GM23248 (cell line): ENCODE measurements around the gene STXBP6. TPM values are rescaled to one million over a fixed set of nuclear protein-coding genes. Genes with fewer than 3 reads are reported as not detected.

Source experiments
- DNase-seq: peaks from one replicate; pipeline ENCODE4 v3.0.0-alpha.2; 2015
- H2AFZ ChIP-seq: fragments of 200-600 bp; sonication (generic); 2 replicates; pipeline ENCODE4 v1.6.1; 2016; ENCODE audit warnings: antibody characterized with exemption
- H3F3A ChIP-seq: fragments of 200-600 bp; sonication (generic); 2 replicates; pipeline ENCODE4 v1.6.1; 2016; ENCODE audit warnings: mild to moderate bottlenecking, antibody characterized with exemption, mixed run types; ENCODE audit not compliant: insufficient read depth
- H3K27ac ChIP-seq: fragments of 200-600 bp; sonication (generic); 2 replicates; pipeline ENCODE4 v1.5.1; 2016; ENCODE audit warnings: mild to moderate bottlenecking
- H3K27me3 ChIP-seq: fragments of 200-600 bp; sonication (generic); replicated peaks from 2 replicates; pipeline ENCODE4 v1.6.1; 2016; ENCODE audit warnings: mild to moderate bottlenecking; ENCODE audit not compliant: insufficient read depth
- H3K36me3 ChIP-seq: fragments of 200-600 bp; sonication (generic); 2 replicates; pipeline ENCODE4 v1.6.1; 2016; ENCODE audit warnings: low read depth, mild to moderate bottlenecking
- H3K4me1 ChIP-seq: fragments of 200-600 bp; sonication (generic); 2 replicates; pipeline ENCODE4 v1.6.1; 2016; ENCODE audit warnings: mild to moderate bottlenecking; ENCODE audit not compliant: insufficient read depth
- H3K4me2 ChIP-seq: fragments of 200-600 bp; sonication (generic); one replicate; pipeline ENCODE4 v1.6.1; 2016; ENCODE audit warnings: mild to moderate bottlenecking; ENCODE audit not compliant: unreplicated experiment
- H3K4me3 ChIP-seq: fragments of 200-600 bp; sonication (generic); 2 replicates; pipeline ENCODE4 v1.5.1; 2016; ENCODE audit warnings: mild to moderate bottlenecking
- H3K79me2 ChIP-seq: fragments of 200-600 bp; sonication (generic); 2 replicates; pipeline ENCODE4 v1.6.1; 2016; ENCODE audit warnings: mild to moderate bottlenecking; ENCODE audit not compliant: insufficient read depth
- H3K9ac ChIP-seq: fragments of 200-600 bp; sonication (generic); 2 replicates; pipeline ENCODE4 v1.6.1; 2016; ENCODE audit warnings: mild to moderate bottlenecking
- H3K9me2 ChIP-seq: fragments of 200-600 bp; sonication (generic); 2 replicates; pipeline ENCODE4 v1.6.1; 2016; ENCODE audit warnings: mixed run types, mild to moderate bottlenecking, moderate library complexity; ENCODE audit not compliant: insufficient read depth
- H3K9me3 ChIP-seq: fragments of 200-600 bp; sonication (generic); one replicate; pipeline ENCODE4 v1.6.1; 2017; ENCODE audit warnings: low read depth
- H4K20me1 ChIP-seq: fragments of 200-600 bp; sonication (generic); 2 replicates; pipeline ENCODE4 v1.6.0; 2016; ENCODE audit not compliant: insufficient read depth
- EZH2 ChIP-seq: fragments of 200-600 bp; sonication (generic); IDR thresholded peaks from 2 replicates; pipeline ENCODE4 v1.6.1; 2018; ENCODE audit warnings: antibody characterized with exemption, mild to moderate bottlenecking; ENCODE audit not compliant: insufficient read depth, poor library complexity, severe bottlenecking
- EZH2phosphoT487 ChIP-seq: fragments of 200-600 bp; sonication (generic); IDR thresholded peaks from 2 replicates; pipeline ENCODE4 v1.6.1; 2018; ENCODE audit warnings: antibody characterized with exemption, moderate library complexity, mild to moderate bottlenecking, low read depth; ENCODE audit not compliant: insufficient read depth
- WGBS, 2 experiments: methylation state at CpG; one replicate each; pipeline ENCODE4 v1.1.6; 2015 to 2017; ENCODE audit warnings: low lambda C conversion rate in 2 of 2, low coverage in 1 of 2; ENCODE audit errors: missing lambda C conversion rate in 2 of 2; 5-methylcytosine and 5-hydroxymethylcytosine counted together
- in situ Hi-C: fragments of 300-500 bp; cut with MboI; formaldehyde crosslinking; loops from 2 replicates; pipeline ENCODE4 v1.15.0; 2020
- polyA plus RNA-seq: library from polyadenylated mRNA; unstranded; fragments of >200 nt; fragmentation: Nextera tagmentation; extraction: Ambion mirVana; gene quantifications from 2 replicates; pipeline ENCODE4 v1.2.1, GENCODE V29; 2016
- total RNA-seq: library from RNA; depleted of rRNA; stranded (reverse); fragments of >200 nt; shearing (Covaris generic); gene quantifications from 2 replicates; pipeline ENCODE4 v1.2.3, GENCODE V29; 2014

The STXBP6 gene
- total and polyA plus RNA-seq, 2 experiments from 2014 or later = 13.9 to 19.6 TPM

GRCh38 chr14:24861083-24861630 lies 188.8 kb downstream of the STXBP6 start:
- H3K4me2 ChIP-seq = peak overlapping the region; percentile 81

GRCh38 chr14:24859559-24859958 lies 190.4 kb downstream of the STXBP6 start:
- in situ Hi-C loops = no loop called here
- whole genome bisulfite sequencing, 2 experiments = 74 to 75% methylated on average over 5 of the region's 5 CpGs

More at GRCh38 chr14:24861083-24861630, 188.8 kb downstream of the STXBP6 start:
- peak overlapping the region; percentile 79 for H2AFZ ChIP-seq
- no peaks in the 10 kb centered on the region for H3K27me3 ChIP-seq
- no peaks in the 10 kb centered on the region for H3K9me2 ChIP-seq
- in situ Hi-C loops = no loop called here
- peak overlapping the region; percentile 86 for H3K27ac ChIP-seq
- no peaks in the 10 kb centered on the region for H3K36me3 ChIP-seq
- H3K79me2 ChIP-seq = peaks cover 8% of the 10 kb centered on the region; the same call in 1 of the 2 replicates
- peak; percentile 70 for DNase-seq
- H4K20me1 ChIP-seq = no peaks in the 10 kb centered on the region
- peaks cover 12% of the 10 kb centered on the region for H3F3A ChIP-seq
- peak overlapping the region; percentile 66 for H3K9ac ChIP-seq
- peaks cover 16% of the 10 kb centered on the region for H3K4me1 ChIP-seq
- TF ChIP-seq EZH2 = no peak
- no peak for TF ChIP-seq EZH2phosphoT487
- no peaks in the 10 kb centered on the region for H3K9me3 ChIP-seq
- peak overlapping the region; percentile 43 for H3K4me3 ChIP-seq
- 47 to 55% methylated on average over 4 of the region's 4 CpGs for WGBS, 2 experiments

DNA sequence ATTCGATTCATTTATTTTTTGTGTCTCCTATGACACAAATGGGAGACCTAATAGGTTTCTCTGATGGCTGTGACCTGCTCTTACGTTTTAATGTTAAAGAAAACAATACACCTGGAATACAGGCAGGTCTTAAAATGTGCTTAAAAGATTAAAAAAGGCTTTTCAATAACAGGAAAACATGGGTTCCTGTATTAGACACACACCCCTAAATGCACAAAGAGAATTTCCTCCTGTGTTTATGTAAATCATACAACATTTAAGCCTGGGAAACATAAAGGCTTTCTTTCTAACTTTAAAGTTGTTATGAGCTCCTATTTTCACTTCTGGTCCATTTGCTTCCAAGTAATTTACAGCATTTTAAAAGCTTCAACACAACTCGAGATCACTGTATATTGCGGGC lies 191.3 kb downstream of the STXBP6 start:
- no peak overlapping the region for H3K27ac ChIP-seq
- no peak overlapping the region for H3K4me2 ChIP-seq
- 0 out of 2 replicates have a peak, but pooled peaks cover 4% of the 10 kb centered on the region for H3K79me2 ChIP-seq
- no peaks in the 10 kb centered on the region for H4K20me1 ChIP-seq
- H3K9ac ChIP-seq = no peak overlapping the region
- peaks cover 16% of the 10 kb centered on the region for H3K4me1 ChIP-seq
- no peaks in the 10 kb centered on the region for H3K27me3 ChIP-seq
- TF ChIP-seq EZH2phosphoT487 (no peak), EZH2 (no peak)
- H3F3A ChIP-seq = peaks cover 12% of the 10 kb centered on the region
- no peaks in the 10 kb centered on the region for H3K9me2 ChIP-seq
- no peaks in the 10 kb centered on the region for H3K36me3 ChIP-seq
- H3K9me3 ChIP-seq = no peaks in the 10 kb centered on the region
- no peak overlapping the region for H2AFZ ChIP-seq
- DNase-seq = no peak
- in situ Hi-C loops = no loop called here
- H3K4me3 ChIP-seq = no peak overlapping the region
- 68 to 70% methylated on average over 4 of the region's 4 CpGs for WGBS, 2 experiments

More at GRCh38 chr14:24859559-24859958, 190.4 kb downstream of the STXBP6 start:
- peaks cover 12% of the 10 kb centered on the region for H3F3A ChIP-seq
- peaks cover 16% of the 10 kb centered on the region for H3K4me1 ChIP-seq
- H3K4me3 ChIP-seq = no peak overlapping the region
- H3K9me3 ChIP-seq = no peaks in the 10 kb centered on the region
- peaks cover 4% of the 10 kb centered on the region; the same call in 1 of the 2 replicates for H3K79me2 ChIP-seq
- no peaks in the 10 kb centered on the region for H4K20me1 ChIP-seq
- TF ChIP-seq EZH2 (no peak), EZH2phosphoT487 (no peak)
- H3K9ac ChIP-seq = no peak overlapping the region
- no peak overlapping the region for H3K4me2 ChIP-seq
- H3K27ac ChIP-seq = no peak overlapping the region
- H2AFZ ChIP-seq = no peak overlapping the region
- no peaks in the 10 kb centered on the region for H3K27me3 ChIP-seq
- no peaks in the 10 kb centered on the region for H3K9me2 ChIP-seq
- no peak for DNase-seq
- H3K36me3 ChIP-seq = no peaks in the 10 kb centered on the region

GRCh38 chr14:24858052-24858451 lies 191.9 kb downstream of the STXBP6 start:
- DNase-seq = no peak
- TF ChIP-seq EZH2phosphoT487 = no peak
- TF ChIP-seq EZH2 = no peak
- no peak overlapping the region for H2AFZ ChIP-seq
- no peaks in the 10 kb centered on the region for H3K9me2 ChIP-seq
- no peak overlapping the region for H3K4me2 ChIP-seq
- H3K79me2 ChIP-seq = 0 out of 2 replicates have a peak, but pooled peaks cover 4% of the 10 kb centered on the region
- H3K27me3 ChIP-seq = no peaks in the 10 kb centered on the region
- no peaks in the 10 kb centered on the region for H3K36me3 ChIP-seq
- H4K20me1 ChIP-seq = no peaks in the 10 kb centered on the region
- H3K4me1 ChIP-seq = peaks cover 16% of the 10 kb centered on the region
- H3K4me3 ChIP-seq = no peak overlapping the region
- H3K9me3 ChIP-seq = no peaks in the 10 kb centered on the region
- WGBS, 2 experiments = 67 to 69% methylated on average over 4 of the region's 4 CpGs
- in situ Hi-C loops = no loop called here
- H3F3A ChIP-seq = peaks cover 12% of the 10 kb centered on the region
- no peak overlapping the region for H3K9ac ChIP-seq
- H3K27ac ChIP-seq = no peak overlapping the region
